ENCODE data around the gene STXBP6.

Gene STXBP6

GRCh38 chr14:24833385-24833784, 216.6 kb downstream of the STXBP6 start:
- in situ Hi-C loops (cut with HindIII; ENCODE audit: low pct_ligation_motif_present, low pct_unique_long_range_greater_than_20kb, low sequenced_read_pairs) = no loop called here
- DNase-seq = no peak

- no peak for DNase-seq
- in situ Hi-C loops (cut with HindIII; ENCODE audit: low pct_ligation_motif_present, low pct_unique_long_range_greater_than_20kb, low sequenced_read_pairs) = no loop called here
These were observed 218.3 kb downstream of the STXBP6 start for GRCh38 chr14:24831677-24832076.

- in situ Hi-C loops (cut with HindIII; ENCODE audit: low pct_ligation_motif_present, low pct_unique_long_range_greater_than_20kb, low sequenced_read_pairs) = no loop called here
These were observed 220.1 kb downstream of the STXBP6 start for GRCh38 chr14:24829862-24830261.

GRCh38 chr14:24828486-24828885, 221.5 kb downstream of the STXBP6 start:
- no peak for DNase-seq
- in situ Hi-C loops (cut with HindIII; ENCODE audit: low pct_ligation_motif_present, low pct_unique_long_range_greater_than_20kb, low sequenced_read_pairs) = no loop called here

More at GRCh38 chr14:24829862-24830261, 220.1 kb downstream of the STXBP6 start:
- no peak for DNase-seq

- in situ Hi-C loops (cut with HindIII; ENCODE audit: low pct_ligation_motif_present, low pct_unique_long_range_greater_than_20kb, low sequenced_read_pairs) = no loop called here
- no peak for DNase-seq
These were observed 223.6 kb downstream of the STXBP6 start for GRCh38 chr14:24826390-24826789.

GRCh38 chr14:24820616-24821015, 229.3 kb downstream of the STXBP6 start:
- DNase-seq = no peak
- in situ Hi-C loops (cut with HindIII; ENCODE audit: low pct_ligation_motif_present, low pct_unique_long_range_greater_than_20kb, low sequenced_read_pairs) = no loop called here

- in situ Hi-C loops (cut with HindIII; ENCODE audit: low pct_ligation_motif_present, low pct_unique_long_range_greater_than_20kb, low sequenced_read_pairs) = no loop called here
These were observed 231.1 kb downstream of the STXBP6 start for GRCh38 chr14:24818823-24819341.

GRCh38 chr14:24818058-24818822, 231.7 kb downstream of the STXBP6 start:
- in situ Hi-C loops (cut with HindIII; ENCODE audit: low pct_ligation_motif_present, low pct_unique_long_range_greater_than_20kb, low sequenced_read_pairs) = no loop called here
- DNase-seq = no peak

More at GRCh38 chr14:24818823-24819341, 231.1 kb downstream of the STXBP6 start:
- no peak for DNase-seq

GRCh38 chr14:24817212-24818057, 232.5 kb downstream of the STXBP6 start:
- DNase-seq = no peak
- in situ Hi-C loops (cut with HindIII; ENCODE audit: low pct_ligation_motif_present, low pct_unique_long_range_greater_than_20kb, low sequenced_read_pairs) = no loop called here

- no peak for DNase-seq
- in situ Hi-C loops (cut with HindIII; ENCODE audit: low pct_ligation_motif_present, low pct_unique_long_range_greater_than_20kb, low sequenced_read_pairs) = no loop called here
These were observed 233.1 kb downstream of the STXBP6 start for GRCh38 chr14:24816929-24817211.

GRCh38 chr14:24816011-24816928, 233.7 kb downstream of the STXBP6 start:
- in situ Hi-C loops (cut with HindIII; ENCODE audit: low pct_ligation_motif_present, low pct_unique_long_range_greater_than_20kb, low sequenced_read_pairs) = no loop called here
- DNase-seq = no peak

- no peak for DNase-seq
- in situ Hi-C loops (cut with HindIII; ENCODE audit: low pct_ligation_motif_present, low pct_unique_long_range_greater_than_20kb, low sequenced_read_pairs) = no loop called here
These were observed 234.4 kb downstream of the STXBP6 start for GRCh38 chr14:24815543-24815942.

GRCh38 chr14:24814944-24815343, 235.0 kb downstream of the STXBP6 start:
- DNase-seq = no peak
- in situ Hi-C loops (cut with HindIII; ENCODE audit: low pct_ligation_motif_present, low pct_unique_long_range_greater_than_20kb, low sequenced_read_pairs) = no loop called here

GRCh38 chr14:24814346-24814745, 235.6 kb downstream of the STXBP6 start:
- DNase-seq = no peak
- in situ Hi-C loops (cut with HindIII; ENCODE audit: low pct_ligation_motif_present, low pct_unique_long_range_greater_than_20kb, low sequenced_read_pairs) = no loop called here

- in situ Hi-C loops (cut with HindIII; ENCODE audit: low pct_ligation_motif_present, low pct_unique_long_range_greater_than_20kb, low sequenced_read_pairs) = no loop called here
- no peak for DNase-seq
These were observed 236.1 kb downstream of the STXBP6 start for GRCh38 chr14:24813819-24814259.

- in situ Hi-C loops (cut with HindIII; ENCODE audit: low pct_ligation_motif_present, low pct_unique_long_range_greater_than_20kb, low sequenced_read_pairs) = no loop called here
- DNase-seq = no peak
These were observed 236.7 kb downstream of the STXBP6 start for GRCh38 chr14:24813089-24813815.

- in situ Hi-C loops (cut with HindIII; ENCODE audit: low pct_ligation_motif_present, low pct_unique_long_range_greater_than_20kb, low sequenced_read_pairs) = no loop called here
- DNase-seq = no peak
These were observed 240.8 kb downstream of the STXBP6 start for GRCh38 chr14:24809135-24809534.

GRCh38 chr14:24808412-24808811, 241.5 kb downstream of the STXBP6 start:
- DNase-seq = no peak

More at GRCh38 chr14:24808412-24808811, 241.5 kb downstream of the STXBP6 start:
- in situ Hi-C loops (cut with HindIII; ENCODE audit: low pct_ligation_motif_present, low pct_unique_long_range_greater_than_20kb, low sequenced_read_pairs) = no loop called here
